Osteocyte (in vitro differentiated cells): ENCODE measurements around the gene ABCA13. TPM values are rescaled to one million over a fixed set of nuclear protein-coding genes. Genes with fewer than 3 reads are reported as not detected.

ENCODE experiments used
- DNase-seq: peaks from one replicate; pipeline ENCODE4 v3.0.0; 2021; ENCODE audit warnings: mixed read lengths; ENCODE audit not compliant: unreplicated experiment; ENCODE audit errors: extremely low spot score
- H3K27ac Mint-ChIP-seq: one replicate; pipeline ENCODE4 v1.8.0; 2021; ENCODE audit warnings: mild to moderate bottlenecking, mixed read lengths; ENCODE audit not compliant: unreplicated experiment
- H3K27me3 Mint-ChIP-seq: one replicate; pipeline ENCODE4 v1.8.0; 2021; ENCODE audit warnings: mixed read lengths; ENCODE audit not compliant: unreplicated experiment
- H3K36me3 Mint-ChIP-seq: one replicate; pipeline ENCODE4 v1.8.0; 2021; ENCODE audit warnings: mixed read lengths; ENCODE audit not compliant: unreplicated experiment
- H3K4me1 Mint-ChIP-seq: one replicate; pipeline ENCODE4 v1.8.0; 2021; ENCODE audit warnings: mixed read lengths; ENCODE audit not compliant: unreplicated experiment
- H3K4me3 Mint-ChIP-seq: one replicate; pipeline ENCODE4 v1.8.0; 2021; ENCODE audit warnings: mild to moderate bottlenecking, moderate library complexity, mixed read lengths; ENCODE audit not compliant: unreplicated experiment
- H3K9me3 Mint-ChIP-seq: one replicate; pipeline ENCODE4 v1.8.0; 2021; ENCODE audit warnings: mixed read lengths; ENCODE audit not compliant: unreplicated experiment
- total RNA-seq: library from RNA; stranded (reverse); gene quantifications from 2 replicates; pipeline ENCODE4 v1.2.1, GENCODE V29; 2021
- TF ChIP-seq, protein P1 (sequence below): fragments of 200-600 bp; sonication (generic); IDR thresholded peaks from 2 replicates; pipeline ENCODE4 v1.5.0; 2021; ENCODE audit warnings: antibody characterized with exemption, mild to moderate bottlenecking, moderate library complexity

ABCA13 gene
- total RNA-seq, 1 donor from 2014 or later: 1.1 TPM

DNA sequence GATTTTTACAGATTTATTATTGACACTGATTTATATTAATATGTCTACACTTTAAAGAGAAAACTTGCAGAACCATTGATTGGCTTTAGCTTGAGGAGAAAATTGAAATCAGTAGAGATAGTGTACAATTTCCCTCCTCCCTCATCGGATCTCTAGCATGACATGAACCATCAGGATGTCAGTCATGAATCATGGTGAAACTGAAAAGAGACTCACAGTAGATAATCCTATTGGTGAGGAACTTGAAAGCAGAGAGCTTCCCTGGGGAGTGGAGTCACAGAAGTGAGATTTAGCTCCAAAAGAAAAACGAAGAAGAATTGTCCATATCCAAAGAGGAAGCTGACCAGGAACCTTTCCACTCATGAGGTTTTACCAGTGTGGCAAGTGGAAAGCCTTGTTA lies 346.8 kb downstream of the ABCA13 start:
- no peak overlapping the region for H3K27ac Mint-ChIP-seq
- H3K36me3 Mint-ChIP-seq: no peaks in the 10 kb centered on the region
- H3K4me1 Mint-ChIP-seq: no peaks in the 10 kb centered on the region
- no peaks in the 10 kb centered on the region for H3K9me3 Mint-ChIP-seq
- peaks cover 2% of the 10 kb centered on the region for H3K27me3 Mint-ChIP-seq
- no peak overlapping the region for H3K4me3 Mint-ChIP-seq
- TF ChIP-seq, protein P1, sequence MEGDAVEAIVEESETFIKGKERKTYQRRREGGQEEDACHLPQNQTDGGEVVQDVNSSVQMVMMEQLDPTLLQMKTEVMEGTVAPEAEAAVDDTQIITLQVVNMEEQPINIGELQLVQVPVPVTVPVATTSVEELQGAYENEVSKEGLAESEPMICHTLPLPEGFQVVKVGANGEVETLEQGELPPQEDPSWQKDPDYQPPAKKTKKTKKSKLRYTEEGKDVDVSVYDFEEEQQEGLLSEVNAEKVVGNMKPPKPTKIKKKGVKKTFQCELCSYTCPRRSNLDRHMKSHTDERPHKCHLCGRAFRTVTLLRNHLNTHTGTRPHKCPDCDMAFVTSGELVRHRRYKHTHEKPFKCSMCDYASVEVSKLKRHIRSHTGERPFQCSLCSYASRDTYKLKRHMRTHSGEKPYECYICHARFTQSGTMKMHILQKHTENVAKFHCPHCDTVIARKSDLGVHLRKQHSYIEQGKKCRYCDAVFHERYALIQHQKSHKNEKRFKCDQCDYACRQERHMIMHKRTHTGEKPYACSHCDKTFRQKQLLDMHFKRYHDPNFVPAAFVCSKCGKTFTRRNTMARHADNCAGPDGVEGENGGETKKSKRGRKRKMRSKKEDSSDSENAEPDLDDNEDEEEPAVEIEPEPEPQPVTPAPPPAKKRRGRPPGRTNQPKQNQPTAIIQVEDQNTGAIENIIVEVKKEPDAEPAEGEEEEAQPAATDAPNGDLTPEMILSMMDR: no peak
- DNase-seq: no peak

GRCh38 chr7:48522692-48523091 lies 351.4 kb downstream of the ABCA13 start:
- H3K4me3 Mint-ChIP-seq: no peak overlapping the region

GRCh38 chr7:48525736-48526732 lies 354.8 kb downstream of the ABCA13 start:
- peaks cover 2% of the 10 kb centered on the region for H3K27me3 Mint-ChIP-seq
- TF ChIP-seq, protein P1: no peak
- no peaks in the 10 kb centered on the region for H3K9me3 Mint-ChIP-seq
- H3K4me3 Mint-ChIP-seq: no peak overlapping the region
- no peak overlapping the region for H3K27ac Mint-ChIP-seq
- no peaks in the 10 kb centered on the region for H3K4me1 Mint-ChIP-seq
- no peaks in the 10 kb centered on the region for H3K36me3 Mint-ChIP-seq
- DNase-seq: no peak

More at GRCh38 chr7:48522692-48523091, 351.4 kb downstream of the ABCA13 start:
- Mint-ChIP-seq H3K27ac (no peak overlapping the region), H3K36me3 (no peaks in the 10 kb centered on the region), H3K27me3 (peaks cover 2% of the 10 kb centered on the region), H3K9me3 (no peaks in the 10 kb centered on the region), H3K4me1 (no peaks in the 10 kb centered on the region)
- DNase-seq: no peak
- TF ChIP-seq, protein P1: no peak

- no peak for DNase-seq
- Mint-ChIP-seq H3K27ac (no peak overlapping the region), H3K27me3 (peaks cover 2% of the 10 kb centered on the region), H3K4me1 (no peaks in the 10 kb centered on the region), H3K36me3 (no peaks in the 10 kb centered on the region), H3K4me3 (no peak overlapping the region), H3K9me3 (no peaks in the 10 kb centered on the region)
- TF ChIP-seq, protein P1: no peak
These were observed 357.4 kb downstream of the ABCA13 start for GRCh38 chr7:48528646-48529045.

DNA sequence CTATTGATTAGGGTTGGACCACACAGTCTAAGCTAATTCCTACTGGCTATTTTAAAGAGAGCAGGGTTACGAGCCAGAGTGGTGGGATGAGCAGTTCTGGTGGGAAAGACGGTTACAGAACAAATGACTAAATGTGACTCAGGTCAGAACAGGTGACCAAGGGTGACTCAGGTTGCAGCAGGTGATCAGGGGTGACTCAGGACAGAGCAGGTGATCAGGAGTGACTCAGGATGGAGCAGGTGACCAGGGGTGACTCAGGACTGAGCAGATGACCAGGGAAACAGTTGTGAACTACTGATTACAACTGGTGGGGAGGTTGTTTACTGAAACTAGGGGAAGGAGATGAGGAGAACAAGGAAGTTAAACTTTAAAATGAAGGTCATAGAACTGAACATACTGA lies 366.3 kb downstream of the ABCA13 start:
- Mint-ChIP-seq H3K36me3 (no peaks in the 10 kb centered on the region), H3K27me3 (no peaks in the 10 kb centered on the region), H3K4me3 (no peak overlapping the region), H3K27ac (no peak overlapping the region), H3K4me1 (no peaks in the 10 kb centered on the region), H3K9me3 (peaks cover 9% of the 10 kb centered on the region)
- TF ChIP-seq, protein P1: no peak
- DNase-seq: no peak
